ENCODE data around the gene DYRK1A.

DNA sequence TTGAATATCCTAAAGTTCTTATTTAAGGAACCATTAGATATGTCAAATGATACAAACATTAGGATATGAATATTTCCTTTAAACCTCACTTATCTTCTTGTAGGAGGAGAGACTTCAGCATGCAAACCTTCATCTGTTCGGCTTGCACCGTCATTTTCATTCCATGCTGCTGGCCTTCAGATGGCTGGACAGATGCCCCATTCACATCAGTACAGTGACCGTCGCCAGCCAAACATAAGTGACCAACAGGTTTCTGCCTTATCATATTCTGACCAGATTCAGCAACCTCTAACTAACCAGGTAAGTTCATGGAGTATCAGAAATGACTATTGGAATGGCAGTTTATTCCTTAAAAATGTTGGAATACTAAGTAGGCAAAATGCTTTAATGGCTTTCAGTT, 106.0 kb downstream of the DYRK1A start:
- TF ChIP-seq, protein P1, sequence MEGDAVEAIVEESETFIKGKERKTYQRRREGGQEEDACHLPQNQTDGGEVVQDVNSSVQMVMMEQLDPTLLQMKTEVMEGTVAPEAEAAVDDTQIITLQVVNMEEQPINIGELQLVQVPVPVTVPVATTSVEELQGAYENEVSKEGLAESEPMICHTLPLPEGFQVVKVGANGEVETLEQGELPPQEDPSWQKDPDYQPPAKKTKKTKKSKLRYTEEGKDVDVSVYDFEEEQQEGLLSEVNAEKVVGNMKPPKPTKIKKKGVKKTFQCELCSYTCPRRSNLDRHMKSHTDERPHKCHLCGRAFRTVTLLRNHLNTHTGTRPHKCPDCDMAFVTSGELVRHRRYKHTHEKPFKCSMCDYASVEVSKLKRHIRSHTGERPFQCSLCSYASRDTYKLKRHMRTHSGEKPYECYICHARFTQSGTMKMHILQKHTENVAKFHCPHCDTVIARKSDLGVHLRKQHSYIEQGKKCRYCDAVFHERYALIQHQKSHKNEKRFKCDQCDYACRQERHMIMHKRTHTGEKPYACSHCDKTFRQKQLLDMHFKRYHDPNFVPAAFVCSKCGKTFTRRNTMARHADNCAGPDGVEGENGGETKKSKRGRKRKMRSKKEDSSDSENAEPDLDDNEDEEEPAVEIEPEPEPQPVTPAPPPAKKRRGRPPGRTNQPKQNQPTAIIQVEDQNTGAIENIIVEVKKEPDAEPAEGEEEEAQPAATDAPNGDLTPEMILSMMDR (IDR thresholded peaks at IDR 0.05) = no peak
- no peak for TF ChIP-seq POLR2A (IDR thresholded peaks at IDR 0.05)

All from suprapubic skin (tissue), 3 donors.